Adrenal gland (tissue), 5 donors: ENCODE data around the gene CHRNA7.
"Not testable (repeated sequence)": the region's sequence is repeated elsewhere in the genome, so short reads cannot be mapped to it uniquely, and the experiment has no call there.

Source experiments
- CTCF ChIP-seq, 6 experiments: fragments of 450-650 bp in 4 of 6; fragments of 200-600 bp in 2 of 6; sonication (generic) in 1 of 6; IDR thresholded peaks; 1 replicate in 5 of 6; 2 replicates in 1 of 6; pipeline versions ENCODE4 v1.5.1 to v1.8.0; 2016 to 2021; ENCODE audit warnings: antibody characterized with exemption in 6 of 6, mild to moderate bottlenecking in 2 of 6, moderate library complexity in 1 of 6
- POLR2A ChIP-seq, 2 donors: fragments of 450-650 bp; IDR thresholded peaks; one replicate each; pipeline ENCODE4 v1.6.1; 2017; ENCODE audit warnings: antibody characterized with exemption in 2 of 2, mild to moderate bottlenecking in 2 of 2, moderate library complexity in 1 of 2
- donor health status: DM: no; HTN: no; CAD: no.

- not testable (repeated sequence) for TF ChIP-seq POLR2A, CTCF (IDR thresholded peaks at IDR 0.05)
Observed at GRCh38 chr15:32162143-32162542, 131.8 kb downstream of the CHRNA7 start.
